Measurements from ENCODE around the gene RELN.
"Not testable (repeated sequence)": the region's sequence is repeated elsewhere in the genome, so short reads cannot be mapped to it uniquely, and the experiment has no call there.

Gene RELN

DNA sequence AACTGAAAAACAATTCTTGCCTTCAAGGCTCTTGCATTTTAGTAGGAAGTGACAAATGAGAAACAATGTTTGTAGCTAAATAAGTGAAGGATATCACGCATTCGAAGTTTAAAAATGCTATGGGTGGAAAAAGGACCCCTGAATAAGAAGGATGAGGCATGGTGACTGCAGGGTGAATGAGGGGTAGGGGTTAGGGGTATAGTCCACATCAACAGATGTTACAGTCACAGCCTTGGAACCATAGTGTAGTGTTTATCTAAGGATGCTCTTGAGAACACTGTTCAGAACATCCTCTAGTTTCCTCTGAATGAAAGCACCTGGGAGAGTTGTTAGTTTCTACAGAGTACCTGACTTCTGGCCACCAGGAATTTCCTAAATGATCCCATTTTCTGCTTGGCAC, 157.0 kb downstream of the RELN start:
- no peak for DNase-seq

DNA sequence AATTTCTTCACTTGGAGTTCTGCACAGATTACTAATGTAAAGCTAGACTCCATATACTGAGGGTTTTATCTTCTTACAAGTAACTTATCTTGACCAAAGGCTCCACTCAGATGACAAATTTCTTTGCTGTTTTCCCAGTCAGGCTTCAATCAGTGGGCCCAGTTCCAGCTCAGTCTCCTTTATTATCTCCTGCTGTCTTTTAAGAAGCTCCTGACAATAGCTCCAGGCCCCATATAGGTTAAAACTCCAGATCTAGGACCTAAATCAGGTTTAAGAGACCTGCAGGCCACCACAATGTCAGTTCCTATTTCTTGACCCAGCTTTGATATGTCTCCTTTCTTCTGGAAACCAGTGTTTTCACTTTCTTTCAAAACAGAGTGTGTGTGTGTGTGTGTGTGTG, 165.2 kb downstream of the RELN start:
- DNase-seq = no peak

DNA sequence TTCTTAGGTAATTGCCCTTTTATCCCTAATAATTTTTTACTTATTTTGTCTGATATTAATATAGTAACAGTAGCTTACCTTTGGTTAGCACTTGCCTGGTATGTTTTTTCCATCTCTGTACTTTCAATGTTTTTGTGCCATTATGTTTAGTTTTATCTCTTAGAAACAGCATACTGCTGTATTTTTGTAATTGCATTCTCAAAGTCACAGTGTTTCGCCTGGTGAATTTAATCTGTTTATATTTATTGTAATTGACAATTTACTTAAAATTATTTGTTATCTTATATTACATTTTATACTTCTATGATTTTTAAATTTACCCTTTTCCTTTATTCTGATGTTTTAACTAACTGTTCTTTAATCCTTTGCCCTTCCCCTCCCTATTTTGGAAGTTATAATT, 166.4 kb downstream of the RELN start:
- no peak for DNase-seq

DNA sequence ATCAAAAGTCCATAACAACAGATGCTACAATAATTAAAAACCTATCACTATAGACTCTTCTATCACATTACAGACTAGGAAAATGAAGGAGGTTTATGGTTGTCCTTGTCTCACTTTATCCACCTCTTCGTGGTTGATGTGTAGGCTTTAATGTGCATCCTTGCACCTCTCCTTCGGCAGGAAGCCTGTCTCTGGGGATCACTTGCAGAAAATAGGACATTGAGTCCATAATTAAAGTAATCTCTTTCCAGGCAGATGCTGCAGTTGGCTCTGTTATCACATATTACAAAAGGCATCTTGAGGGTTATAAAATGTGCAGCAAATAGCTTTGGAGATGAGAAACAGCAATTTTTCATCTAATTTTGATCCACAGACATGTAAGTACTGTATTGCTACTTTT, 168.4 kb downstream of the RELN start:
- DNase-seq = peak in 1 of 14 donors; percentile 55

DNA sequence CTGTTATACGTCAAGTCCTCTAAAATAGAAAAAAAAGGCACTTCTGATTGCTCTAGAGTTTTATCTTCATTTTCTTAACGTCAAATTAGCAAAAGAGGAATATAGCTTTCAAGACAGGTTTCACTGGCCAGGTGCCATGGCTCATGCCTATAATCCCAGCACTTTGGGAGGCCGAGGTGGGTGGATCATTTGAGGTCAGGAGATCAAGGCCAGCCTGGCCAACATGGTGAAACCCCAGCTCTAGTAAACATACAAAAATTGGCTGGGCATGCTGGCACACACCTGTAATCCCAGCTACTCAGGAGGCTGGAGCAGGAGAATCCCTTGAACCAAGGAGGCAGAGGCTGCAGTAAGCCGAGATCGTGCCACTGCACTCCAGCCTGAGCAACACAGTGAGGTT, 173.5 kb downstream of the RELN start:
- not testable (repeated sequence) for DNase-seq

DNA sequence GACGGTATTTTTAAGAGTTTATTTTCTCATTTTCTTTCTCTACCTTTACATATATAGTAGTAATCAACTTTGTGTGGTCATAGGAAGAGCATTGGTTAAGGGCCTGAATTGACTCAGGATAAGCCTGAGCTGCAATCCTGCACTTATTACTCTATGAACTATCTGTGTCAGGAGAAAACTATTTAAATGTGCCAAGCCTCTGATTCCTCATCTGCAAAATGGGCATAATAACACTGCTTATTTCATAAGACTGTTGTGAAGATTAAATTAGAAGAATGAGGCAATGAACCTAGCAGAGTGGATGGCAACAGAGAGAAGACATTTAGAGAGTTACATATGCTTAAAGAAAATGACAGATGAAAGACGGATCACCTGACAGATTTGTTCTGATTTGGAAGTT, 175.5 kb downstream of the RELN start:
- DNase-seq = no peak

DNA sequence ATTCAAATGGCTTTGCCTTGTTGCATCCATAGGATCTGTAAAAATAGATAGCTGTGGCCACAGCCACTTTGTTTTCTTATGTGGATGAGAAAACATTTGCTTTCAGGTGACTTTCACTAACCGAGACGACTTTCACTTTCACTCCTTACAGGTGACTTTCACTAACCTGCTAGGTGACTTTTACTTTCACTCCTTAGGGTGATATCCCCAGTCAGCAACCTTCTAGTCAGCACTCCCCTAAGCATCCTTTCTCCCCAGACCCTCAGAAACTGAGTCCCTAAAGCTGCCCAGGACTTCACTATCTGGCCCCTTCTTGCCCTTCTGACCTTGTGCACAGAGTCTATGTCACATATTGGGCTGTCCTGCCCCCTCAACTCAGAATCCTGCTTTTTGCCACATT, 177.5 kb downstream of the RELN start:
- DNase-seq = peak in 1 of 14 donors; percentile 41

DNA sequence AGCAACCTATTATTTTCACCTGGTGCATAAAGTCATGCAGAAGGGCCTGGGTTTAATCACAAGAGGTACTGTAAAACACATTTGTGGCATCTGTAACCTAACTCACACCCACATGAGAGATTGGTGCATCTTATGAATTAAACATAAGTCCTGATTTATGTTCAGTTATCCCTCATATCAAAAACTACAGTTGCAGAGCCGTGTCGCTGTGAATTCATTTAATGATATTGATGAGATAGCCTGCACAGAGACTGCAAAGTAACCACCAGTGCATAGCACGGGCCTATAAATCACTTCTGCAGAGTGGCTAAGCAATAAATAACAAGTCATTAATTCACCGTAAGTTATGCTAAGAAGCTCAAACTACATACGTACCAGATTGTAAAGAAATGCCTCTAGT, 178.2 kb downstream of the RELN start:
- peak in 1 of 14 donors; percentile 26 for DNase-seq

DNA sequence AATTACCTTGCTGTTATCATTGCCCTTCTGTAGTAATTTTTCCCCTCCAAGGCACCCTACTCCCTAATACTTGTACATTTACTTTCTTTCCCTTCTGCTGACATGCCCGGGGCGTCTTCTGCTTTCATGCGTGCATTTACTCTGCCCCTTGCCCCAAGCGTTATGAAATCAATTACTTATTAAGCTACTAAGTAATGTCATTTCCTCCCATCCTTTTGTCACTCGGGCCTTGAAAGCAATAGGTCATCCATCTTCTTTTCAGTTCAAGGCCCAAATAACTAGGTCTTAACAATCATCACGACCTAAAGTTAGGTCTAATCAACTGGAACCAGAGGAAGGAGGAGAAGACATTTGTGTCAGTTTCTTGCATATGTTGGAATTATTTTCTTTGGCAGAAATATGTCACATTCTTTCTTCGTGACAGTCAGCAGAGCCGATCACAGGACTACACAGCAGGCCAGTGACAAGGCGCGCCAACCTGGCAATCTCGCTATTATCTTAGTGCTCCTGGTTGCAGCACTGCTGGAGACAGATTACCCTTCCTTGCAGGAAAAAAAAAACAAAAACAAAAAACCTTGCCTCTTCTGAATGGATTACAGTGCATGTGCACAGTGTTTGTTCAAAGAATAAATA, 179.2 kb downstream of the RELN start:
- peak in 1 of 14 donors; percentile 41 for DNase-seq

DNA sequence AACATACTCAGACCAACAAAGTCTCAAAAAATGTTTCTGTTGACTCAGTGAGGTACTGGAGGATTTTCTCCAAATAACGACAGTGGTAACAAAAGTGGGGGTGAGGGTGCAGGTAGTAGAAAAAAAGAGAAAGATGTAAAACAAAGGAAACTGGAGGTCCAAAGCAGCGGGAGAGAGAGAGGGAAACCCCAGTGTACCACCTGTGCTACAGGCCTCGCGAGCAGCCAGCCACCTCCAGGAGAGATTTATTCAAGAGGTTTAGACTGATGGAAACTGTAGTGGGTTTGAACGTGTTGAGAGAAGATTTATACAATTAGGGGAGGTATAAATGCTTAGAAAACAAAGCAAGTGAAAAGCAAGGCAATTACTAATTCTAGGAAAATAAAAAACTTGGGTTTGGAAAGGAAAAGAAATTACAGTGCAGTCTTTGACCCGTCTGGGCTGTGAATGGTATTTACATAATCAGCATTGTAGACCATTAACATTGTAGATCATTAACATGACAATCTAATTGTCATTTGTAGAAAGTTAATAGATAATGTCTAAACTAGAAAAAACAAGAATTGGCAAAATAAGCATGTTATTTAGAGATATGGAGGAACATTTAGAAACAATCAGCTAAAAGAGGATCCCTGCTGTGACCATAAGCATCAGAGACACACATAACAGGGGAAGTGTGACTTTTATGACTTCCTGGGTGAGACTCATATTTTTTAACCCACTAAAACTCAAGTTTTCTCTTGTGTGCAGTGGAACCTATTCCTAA, 180.0 kb downstream of the RELN start:
- DNase-seq = peak in 1 of 14 donors; percentile 16

DNA sequence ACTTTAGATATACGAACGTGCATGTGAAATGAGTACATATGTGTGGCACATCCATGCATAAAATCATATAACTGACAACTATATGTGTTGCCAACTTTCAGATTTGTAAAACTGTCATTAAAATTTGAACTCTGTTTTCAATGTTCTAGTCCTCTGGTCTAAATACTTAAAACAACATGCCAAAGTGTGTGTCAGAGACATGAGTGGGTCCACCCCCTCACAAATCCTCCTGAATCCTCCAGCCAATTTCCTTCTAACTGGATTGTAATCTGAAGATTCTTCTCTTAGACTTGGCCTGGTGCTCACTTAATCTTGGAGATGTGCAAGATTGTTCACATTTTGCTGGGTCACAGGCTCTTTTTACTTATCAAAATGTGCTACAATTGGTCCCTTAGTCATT, 184.1 kb downstream of the RELN start:
- no peak for DNase-seq

DNA sequence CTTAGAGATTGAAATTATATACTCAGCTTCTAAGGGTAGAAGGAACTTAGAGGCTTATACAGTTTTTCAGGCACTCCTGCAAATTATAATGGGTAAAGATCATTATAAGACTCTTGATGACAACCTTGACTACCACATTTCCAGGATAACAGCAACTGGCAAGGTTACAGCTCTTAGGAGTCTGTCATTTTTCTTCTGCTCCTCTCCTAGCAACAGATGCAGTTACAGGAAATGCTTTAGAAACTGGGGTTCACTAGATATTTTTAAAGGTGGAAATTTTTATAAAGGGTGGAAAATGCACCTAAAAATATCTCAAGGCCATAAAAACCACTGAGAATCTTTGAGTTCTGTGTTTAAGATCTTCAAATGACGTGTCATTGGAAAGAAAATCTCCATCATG, 185.8 kb downstream of the RELN start:
- DNase-seq = peak in 1 of 14 donors; percentile 35

DNA sequence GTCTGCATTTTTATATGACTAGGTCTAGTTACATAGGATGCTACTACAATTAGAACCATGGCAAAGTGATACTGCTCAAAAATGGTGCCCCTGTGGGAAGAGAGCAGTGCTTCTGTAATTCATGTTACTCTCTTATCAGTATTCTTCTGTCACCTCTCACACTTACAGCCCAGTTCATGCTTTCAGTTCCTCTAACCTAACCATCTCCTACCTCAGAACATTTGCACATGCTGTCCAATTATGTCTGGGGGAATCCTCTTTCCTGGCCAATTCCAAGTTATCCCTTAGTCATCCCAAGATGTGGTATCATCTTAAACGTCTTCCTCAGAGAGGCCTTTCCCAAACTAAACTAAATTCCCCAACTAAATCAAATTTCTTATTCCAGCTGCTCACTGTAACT, 190.2 kb downstream of the RELN start:
- DNase-seq = no peak

DNA sequence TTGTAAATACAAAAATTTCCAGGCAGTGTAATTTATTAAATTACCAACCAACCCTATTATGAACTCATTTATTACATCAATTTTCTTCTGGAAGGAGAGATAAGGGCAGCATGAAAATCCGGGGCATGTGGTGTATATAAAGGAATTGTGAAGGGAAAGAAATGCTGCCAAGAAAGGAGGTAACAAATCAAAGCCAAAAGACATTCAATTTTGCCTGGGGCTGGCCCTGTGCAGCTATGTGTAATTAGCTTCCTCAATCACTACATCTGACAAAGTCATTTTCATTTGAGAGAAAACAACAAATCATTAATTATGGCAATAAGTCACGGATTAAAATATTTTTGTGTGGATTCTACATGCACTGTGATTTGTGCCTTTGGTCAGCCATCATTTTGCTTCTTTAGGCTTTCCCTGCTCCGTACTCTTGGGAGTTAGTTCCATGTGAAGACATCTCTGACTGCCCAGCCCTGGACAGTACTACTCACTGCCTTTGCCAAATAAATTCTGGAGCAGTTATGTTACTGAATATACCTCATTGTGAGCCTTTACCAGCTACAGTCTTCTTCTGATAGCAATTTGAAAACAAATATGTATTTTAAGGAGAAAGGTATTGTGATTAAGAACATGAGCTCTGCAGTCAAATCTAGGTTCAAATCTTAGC, 191.7 kb downstream of the RELN start:
- peak in 1 of 14 donors; percentile 62 for DNase-seq

DNA sequence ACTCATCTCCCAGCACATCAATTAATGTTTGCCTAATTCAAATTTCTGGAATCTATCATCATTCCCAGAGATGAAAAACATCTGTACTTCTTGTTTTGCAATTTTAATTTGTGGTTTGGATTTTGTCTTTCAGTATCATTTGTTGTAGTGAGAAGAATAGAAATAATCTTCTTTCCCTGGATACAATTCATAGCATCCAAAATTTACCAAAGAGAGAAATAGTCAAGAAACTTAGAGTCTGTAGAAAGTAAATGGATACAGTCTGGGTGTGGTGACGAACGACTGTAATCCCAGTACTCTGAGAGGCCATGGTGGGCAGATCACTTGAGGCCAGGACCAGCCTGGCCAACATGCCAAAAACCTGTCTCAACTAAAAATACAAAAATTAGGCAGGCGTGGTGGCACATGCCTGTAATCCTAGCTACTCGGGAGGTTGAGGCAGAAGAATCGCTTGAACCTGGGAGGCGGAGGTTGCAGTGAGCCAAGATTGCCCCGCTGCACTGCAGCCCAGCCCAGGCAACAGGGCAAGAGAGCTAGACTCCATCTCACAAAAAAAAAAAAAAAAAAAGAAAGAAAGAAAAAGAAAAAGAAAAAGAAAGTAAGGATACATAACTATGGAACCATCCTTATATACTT, 193.0 kb downstream of the RELN start:
- no peak for DNase-seq

DNA sequence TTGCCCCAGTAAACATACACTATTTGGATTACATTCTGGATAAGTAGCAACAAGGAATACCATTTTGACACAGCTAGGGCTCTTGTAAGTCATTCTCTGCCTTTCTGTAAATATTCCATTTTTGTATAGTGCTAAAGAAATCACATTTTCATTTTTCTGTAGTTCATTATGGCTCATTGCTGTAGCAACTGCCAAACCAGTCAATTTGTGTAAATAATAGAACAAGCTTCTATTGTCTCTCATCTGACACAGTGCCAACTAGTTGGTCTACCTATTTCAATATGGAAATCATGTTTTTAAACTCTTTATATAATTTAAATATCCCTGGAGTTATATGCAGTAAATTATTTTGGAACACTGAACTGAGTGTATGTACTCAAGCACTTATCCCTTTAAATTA, 193.7 kb downstream of the RELN start:
- no peak for DNase-seq

DNA sequence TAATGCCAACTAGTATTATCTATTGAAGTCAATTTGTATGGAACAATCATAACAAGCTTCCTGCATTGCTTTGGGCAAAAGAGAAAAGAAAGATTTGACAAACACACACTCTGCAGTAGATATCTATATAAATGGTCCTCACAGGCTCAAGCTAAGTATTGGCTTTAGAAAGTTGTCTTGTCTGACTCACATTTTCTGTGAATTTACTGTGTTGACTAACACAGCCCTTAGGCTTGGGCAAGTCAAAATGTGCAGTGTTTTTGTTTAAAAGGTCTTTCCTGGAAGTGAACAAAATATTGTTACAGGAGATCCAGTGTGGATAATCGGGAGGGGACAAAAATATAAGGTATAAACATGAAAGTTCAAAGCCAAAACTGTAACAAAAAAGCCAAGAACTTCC, 194.4 kb downstream of the RELN start:
- no peak for DNase-seq

DNA sequence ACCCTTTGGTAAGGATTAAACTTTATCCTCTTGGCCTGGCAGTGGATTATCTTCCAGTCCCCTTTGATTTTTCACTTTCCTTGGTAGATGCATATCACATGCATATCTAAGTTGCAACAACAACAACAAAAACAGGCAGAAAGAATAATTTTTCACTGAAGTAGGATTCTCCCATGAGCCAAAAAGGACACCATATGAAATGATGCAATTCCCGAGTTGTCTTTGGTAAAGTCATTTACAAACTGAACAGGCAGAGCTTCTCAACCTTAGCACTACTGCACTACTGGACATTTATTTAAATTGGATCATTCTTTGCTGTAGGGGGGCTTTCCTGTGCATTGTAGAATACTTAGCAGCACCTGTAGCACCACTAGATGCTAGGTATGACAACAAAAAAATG, 195.0 kb downstream of the RELN start:
- DNase-seq = no peak

DNA sequence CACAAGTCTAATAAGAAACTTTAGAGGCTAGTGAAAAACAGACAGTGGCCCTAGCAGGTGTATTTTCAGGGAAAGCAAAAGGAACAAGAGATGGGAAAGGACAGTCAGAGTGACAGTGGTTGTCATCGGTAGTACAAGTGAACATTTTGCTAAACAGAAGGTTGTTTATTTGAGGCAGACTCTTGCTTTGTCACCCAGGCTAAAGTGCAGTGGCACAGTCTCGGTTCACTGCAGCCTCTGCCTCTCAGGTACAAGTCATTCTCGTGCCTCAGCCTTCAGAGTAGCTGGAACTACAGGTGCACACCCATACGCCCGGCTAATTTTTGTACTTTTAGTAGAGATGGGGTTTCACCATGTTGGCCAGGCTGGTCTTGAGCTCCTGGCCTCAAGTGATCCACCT, 195.8 kb downstream of the RELN start:
- DNase-seq = no peak

DNA sequence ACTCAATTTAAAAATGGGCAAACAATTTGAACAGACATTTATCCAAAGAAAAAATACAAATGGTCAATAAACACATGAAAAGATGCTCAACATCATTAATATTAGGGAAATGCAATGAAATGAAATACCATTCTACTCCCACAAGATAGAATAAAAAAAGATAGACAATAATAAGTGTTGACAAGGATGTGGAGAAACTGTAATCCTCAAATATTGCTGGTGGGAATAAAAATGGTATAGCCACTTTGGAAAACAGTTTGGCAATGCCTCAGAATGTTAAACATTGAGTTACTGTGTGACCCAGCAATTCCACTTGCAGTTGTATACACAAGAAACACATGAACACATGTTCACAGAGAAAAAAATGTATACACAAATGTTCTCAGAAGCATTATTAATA, 197.6 kb downstream of the RELN start:
- DNase-seq = no peak

DNA sequence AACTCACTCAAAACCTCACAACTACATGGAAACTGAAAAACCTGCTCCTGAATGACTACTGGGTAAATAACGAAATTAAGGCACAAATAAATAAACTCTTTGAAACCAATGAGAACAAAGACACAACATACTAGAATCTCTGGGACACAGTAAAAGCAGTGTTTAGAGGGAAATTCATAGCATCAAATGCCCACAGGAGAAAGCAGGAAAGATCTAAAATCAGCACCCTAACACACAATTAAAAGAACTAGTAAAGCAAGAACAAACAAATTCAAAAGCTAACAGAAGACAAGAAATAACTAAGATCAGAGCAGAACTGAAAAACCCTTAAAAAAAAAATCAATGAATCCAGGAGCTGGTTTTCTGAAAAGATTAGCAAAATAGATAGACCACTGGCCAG, 202.4 kb downstream of the RELN start:
- DNase-seq = not testable (repeated sequence)

DNA sequence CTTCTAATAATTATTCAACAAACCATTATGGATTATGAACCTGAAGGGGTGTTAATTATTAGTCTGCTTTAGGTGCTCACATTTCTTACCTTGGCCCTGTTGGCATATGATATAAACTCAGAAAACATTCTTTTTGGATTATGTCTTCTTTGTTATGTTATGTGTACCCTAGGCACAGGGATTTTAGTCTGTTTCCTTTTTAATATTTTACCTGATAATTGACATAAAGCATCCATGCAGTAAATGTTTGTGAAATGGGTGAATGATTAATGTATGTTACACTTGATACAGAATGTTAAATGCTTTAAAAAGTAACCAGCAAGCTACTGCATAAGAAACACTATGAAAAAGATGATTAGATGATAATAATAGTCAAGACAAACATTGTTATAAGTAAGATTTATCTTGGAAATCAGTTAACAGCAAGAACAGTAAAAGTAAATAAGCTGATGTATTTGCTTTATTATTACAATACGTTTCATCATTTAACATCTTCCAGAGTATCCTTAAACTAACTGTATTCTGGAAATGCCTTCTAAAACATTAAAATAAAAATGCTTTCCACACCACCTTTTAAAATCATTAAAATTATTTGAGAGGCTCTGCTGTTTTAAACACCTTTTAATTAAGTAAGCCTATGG, 204.7 kb downstream of the RELN start:
- DNase-seq = no peak

DNA sequence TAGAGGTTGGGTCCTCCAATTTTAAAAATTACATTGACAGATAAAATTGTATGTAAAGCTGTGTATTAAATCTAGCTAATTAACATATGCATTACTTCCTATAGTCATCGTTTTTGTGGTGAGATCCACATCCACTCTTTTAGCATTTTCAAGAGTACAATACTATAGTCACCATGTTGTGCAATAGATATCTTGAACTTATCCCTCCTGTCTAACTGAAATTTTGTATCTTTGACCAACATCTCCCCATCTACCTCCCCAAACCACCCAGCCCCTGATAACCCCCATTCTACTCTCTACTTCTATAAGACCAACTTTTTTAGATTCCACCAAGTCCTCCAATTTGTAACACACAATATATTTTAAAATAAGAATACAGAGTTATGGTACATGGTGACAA, 208.0 kb downstream of the RELN start:
- DNase-seq = no peak
